ENCODE data around the gene FXYD1.

The FXYD1 gene

DNA sequence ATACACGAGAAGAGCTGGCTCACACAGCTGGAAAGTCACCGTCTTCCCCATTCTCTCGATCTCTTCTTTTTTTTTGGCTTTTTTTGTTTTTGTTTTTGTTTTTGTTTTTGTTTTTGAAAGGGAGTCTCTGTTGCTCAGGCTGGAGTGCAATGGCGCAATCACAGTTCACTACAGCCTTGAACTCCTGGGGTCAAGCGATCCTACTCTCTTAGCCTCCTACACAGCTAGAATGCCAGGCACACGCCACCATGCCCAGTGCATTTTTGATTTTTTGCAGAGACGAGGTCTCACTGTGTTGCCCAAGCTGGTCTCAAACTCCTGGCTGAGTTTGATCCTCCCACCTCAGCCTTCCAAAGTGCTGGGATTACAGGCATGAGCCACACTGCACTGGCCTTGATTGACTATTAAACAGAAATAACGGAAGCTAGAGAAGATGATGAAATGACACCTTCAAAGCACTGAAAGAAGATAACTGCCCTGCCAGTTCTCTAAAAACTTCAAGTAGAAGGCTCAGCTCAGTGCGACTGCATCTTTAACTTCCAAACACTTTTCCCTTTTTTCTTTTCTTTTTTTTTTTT, 19.0 kb upstream of the FXYD1 start:
- DNase-seq (ENCODE audit: low read depth) = no peak
- Histone ChIP-seq H3K4me3 (ENCODE audit: low read length) (no peak overlapping the region), H3K27me3 (replicated peaks; ENCODE audit: control insufficient read depth, insufficient read depth, low read length) (peaks cover 7% of the 10 kb centered on the region), H3K36me3 (ENCODE audit: control insufficient read depth, insufficient read depth, low read length, severe bottlenecking) (no peaks in the 10 kb centered on the region), H3K9me3 (ENCODE audit: control insufficient read depth, low read length) (no peaks in the 10 kb centered on the region), H3K9ac (ENCODE audit: low read length) (peak overlapping the region; percentile 83), H3K4me1 (ENCODE audit: control insufficient read depth, insufficient read depth, low read length) (peaks cover 67% of the 10 kb centered on the region)

DNA sequence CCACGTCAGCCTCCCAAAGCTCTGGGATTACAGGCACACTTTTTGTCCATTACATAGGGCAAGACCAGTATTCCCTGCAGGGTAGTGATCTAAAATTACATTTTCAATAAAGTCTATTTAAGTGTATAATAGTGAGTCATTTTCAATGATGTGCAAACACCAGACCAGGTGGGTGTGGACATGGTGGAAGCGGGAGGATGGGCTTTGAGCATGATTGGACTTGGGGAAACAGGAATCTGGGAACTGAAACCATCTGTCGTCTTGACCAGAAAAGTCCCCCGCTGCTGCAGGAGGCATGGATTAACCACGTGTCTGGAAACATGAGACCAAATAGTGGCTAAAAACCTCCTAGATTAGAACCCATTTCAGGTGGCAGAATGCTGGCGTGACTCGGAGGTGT, 18.1 kb upstream of the FXYD1 start:
- Histone ChIP-seq H3K9me3 (ENCODE audit: control insufficient read depth, low read length) (no peaks in the 10 kb centered on the region), H3K4me1 (ENCODE audit: control insufficient read depth, insufficient read depth, low read length) (peaks cover 67% of the 10 kb centered on the region), H3K9ac (ENCODE audit: low read length) (peak overlapping the region; percentile 83), H3K36me3 (ENCODE audit: control insufficient read depth, insufficient read depth, low read length, severe bottlenecking) (no peaks in the 10 kb centered on the region), H3K4me3 (ENCODE audit: low read length) (no peak overlapping the region), H3K27me3 (replicated peaks; ENCODE audit: control insufficient read depth, insufficient read depth, low read length) (peaks cover 3% of the 10 kb centered on the region)
- DNase-seq (ENCODE audit: low read depth) = peak; percentile 34

DNA sequence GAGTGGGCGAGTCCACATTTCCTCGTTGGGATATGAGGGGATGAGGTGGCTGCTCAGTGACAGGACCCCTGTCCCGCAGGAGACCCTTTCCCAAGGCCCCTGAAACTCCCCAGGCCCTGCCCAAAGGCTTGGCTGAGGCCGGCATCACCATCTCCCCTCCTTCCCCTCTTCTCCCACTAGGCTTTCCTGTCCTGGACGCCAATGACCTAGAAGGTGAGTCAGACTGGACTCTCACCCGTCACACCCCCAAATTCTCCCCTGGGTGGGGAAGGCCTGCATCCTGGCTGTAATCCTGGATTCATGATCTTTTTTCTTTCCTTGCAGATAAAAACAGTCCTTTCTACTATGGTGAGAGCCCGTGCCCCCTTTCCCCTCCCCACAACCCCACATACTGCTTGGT, 17.7 kb upstream of the FXYD1 start:
- Histone ChIP-seq H3K27me3 (replicated peaks; ENCODE audit: control insufficient read depth, insufficient read depth, low read length) (no peaks in the 10 kb centered on the region), H3K9me3 (ENCODE audit: control insufficient read depth, low read length) (no peaks in the 10 kb centered on the region), H3K9ac (ENCODE audit: low read length) (peak overlapping the region; percentile 83), H3K4me1 (ENCODE audit: control insufficient read depth, insufficient read depth, low read length) (peaks cover 71% of the 10 kb centered on the region), H3K36me3 (ENCODE audit: control insufficient read depth, insufficient read depth, low read length, severe bottlenecking) (no peaks in the 10 kb centered on the region), H3K4me3 (ENCODE audit: low read length) (no peak overlapping the region)
- no peak for DNase-seq (ENCODE audit: low read depth)

DNA sequence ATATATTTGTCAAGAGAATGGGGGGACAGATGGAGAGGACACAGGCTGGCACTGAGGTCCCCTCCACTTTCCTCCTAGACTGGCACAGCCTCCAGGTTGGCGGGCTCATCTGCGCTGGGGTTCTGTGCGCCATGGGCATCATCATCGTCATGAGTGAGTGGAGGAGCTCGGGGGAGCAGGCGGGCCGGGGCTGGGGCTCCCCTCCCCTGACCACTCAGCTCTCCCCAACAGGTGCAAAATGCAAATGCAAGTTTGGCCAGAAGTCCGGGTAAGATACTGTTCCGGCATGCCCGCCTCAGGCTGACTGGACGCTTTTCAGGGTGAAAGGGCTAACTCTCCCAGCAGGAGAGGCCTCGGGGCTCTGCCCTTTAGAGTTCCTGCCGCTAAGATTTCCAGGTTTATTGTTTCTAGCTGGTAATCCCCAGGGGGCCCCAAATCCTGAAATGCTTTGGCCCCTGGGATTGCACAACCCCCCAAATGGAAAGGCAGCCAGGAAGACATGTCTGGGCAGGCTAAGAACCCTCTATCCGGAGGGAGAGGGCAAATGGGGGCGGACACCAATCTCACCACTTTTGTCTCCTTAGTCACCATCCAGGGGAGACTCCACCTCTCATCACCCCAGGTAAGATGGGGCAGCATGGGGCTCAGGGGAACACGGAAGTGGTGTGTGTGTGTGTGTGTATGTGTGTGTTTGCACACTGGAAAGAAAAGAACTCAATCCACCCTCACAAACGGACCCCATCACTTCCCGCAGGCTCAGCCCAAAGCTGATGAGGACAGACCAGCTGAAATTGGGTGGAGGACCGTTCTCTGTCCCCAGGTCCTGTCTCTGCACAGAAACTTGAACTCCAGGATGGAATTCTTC, 15.7 kb upstream of the FXYD1 start:
- Histone ChIP-seq H3K4me1 (ENCODE audit: control insufficient read depth, insufficient read depth, low read length) (peaks cover 81% of the 10 kb centered on the region), H3K36me3 (ENCODE audit: control insufficient read depth, insufficient read depth, low read length, severe bottlenecking) (no peaks in the 10 kb centered on the region), H3K4me3 (ENCODE audit: low read length) (peak overlapping the region; percentile 91), H3K9ac (ENCODE audit: low read length) (peak overlapping the region; percentile 98), H3K27me3 (replicated peaks; ENCODE audit: control insufficient read depth, insufficient read depth, low read length) (no peaks in the 10 kb centered on the region), H3K9me3 (ENCODE audit: control insufficient read depth, low read length) (no peaks in the 10 kb centered on the region)
- DNase-seq (ENCODE audit: low read depth) = no peak

DNA sequence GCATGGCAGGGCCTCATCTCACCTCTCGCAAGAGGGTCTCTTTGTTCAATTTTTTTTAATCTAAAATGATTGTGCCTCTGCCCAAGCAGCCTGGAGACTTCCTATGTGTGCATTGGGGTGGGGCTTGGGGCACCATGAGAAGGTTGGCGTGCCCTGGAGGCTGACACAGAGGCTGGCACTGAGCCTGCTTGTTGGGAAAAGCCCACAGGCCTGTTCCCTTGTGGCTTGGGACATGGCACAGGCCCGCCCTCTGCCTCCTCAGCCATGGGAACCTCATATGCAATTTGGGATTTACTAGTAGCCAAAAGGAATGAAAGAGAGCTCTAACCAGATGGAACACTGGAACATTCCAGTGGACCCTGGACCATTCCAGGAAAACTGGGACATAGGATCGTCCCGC, 15.1 kb upstream of the FXYD1 start:
- H3K4me3 ChIP-seq (ENCODE audit: low read length) = peak overlapping the region; percentile 91
- no peaks in the 10 kb centered on the region for H3K36me3 ChIP-seq (ENCODE audit: control insufficient read depth, insufficient read depth, low read length, severe bottlenecking)
- H3K9ac ChIP-seq (ENCODE audit: low read length) = peak overlapping the region; percentile 98
- H3K4me1 ChIP-seq (ENCODE audit: control insufficient read depth, insufficient read depth, low read length) = peaks cover 77% of the 10 kb centered on the region
- no peaks in the 10 kb centered on the region for H3K9me3 ChIP-seq (ENCODE audit: control insufficient read depth, low read length)
- H3K27me3 ChIP-seq (replicated peaks; ENCODE audit: control insufficient read depth, insufficient read depth, low read length) = no peaks in the 10 kb centered on the region
- DNase-seq (ENCODE audit: low read depth) = peak; percentile 17

DNA sequence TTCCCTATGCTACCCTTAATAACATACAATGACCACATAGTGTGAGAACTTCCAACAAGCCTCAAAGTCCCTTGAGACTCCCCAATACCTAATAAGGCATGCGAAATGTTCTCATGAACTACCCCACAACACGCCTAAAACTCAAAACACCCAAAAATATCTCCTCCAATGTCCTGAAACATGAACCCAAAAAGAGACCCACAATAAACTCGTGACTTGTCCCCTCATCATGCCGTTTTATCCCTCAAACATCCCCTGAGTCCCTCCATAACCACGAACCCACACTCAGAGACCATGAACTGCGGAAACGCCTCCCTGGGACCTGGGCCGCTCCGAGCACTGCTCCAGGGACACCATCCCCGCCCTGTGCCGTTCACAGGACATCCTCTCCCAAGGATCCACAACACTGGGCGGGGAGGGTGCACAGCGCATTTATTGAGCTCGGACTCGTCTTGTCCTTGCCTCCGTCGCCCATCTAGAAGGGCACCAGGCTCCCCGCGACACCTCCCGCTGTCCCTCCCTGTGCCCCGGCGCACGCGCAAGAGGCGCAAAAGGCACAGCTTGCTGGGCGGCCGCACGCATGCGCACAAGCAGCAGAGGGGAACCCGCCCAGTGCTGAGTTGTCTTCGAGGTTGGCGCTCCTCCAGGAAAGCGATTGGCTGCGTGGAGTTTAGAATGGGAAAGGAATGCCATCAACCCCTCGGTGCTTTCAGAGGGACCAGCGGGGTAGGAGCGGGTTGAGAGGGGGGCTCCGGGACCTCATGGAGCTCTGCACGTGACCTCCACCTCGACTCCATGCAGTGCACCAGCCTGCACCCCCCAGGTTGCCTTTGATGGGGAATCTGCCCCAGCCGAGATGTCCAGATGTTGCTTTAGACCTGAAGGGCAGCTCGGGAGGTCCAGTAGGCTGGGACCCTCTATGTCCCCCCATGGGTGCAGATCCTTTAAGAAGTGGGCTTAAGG, 14.2 kb upstream of the FXYD1 start:
- Histone ChIP-seq H3K4me3 (ENCODE audit: low read length) (peak overlapping the region; percentile 91), H3K4me1 (ENCODE audit: control insufficient read depth, insufficient read depth, low read length) (peaks cover 71% of the 10 kb centered on the region), H3K27me3 (replicated peaks; ENCODE audit: control insufficient read depth, insufficient read depth, low read length) (no peaks in the 10 kb centered on the region), H3K9ac (ENCODE audit: low read length) (peak overlapping the region; percentile 98), H3K36me3 (ENCODE audit: control insufficient read depth, insufficient read depth, low read length, severe bottlenecking) (no peaks in the 10 kb centered on the region), H3K9me3 (ENCODE audit: control insufficient read depth, low read length) (no peaks in the 10 kb centered on the region)
- peak; percentile 97 for DNase-seq (ENCODE audit: low read depth)

DNA sequence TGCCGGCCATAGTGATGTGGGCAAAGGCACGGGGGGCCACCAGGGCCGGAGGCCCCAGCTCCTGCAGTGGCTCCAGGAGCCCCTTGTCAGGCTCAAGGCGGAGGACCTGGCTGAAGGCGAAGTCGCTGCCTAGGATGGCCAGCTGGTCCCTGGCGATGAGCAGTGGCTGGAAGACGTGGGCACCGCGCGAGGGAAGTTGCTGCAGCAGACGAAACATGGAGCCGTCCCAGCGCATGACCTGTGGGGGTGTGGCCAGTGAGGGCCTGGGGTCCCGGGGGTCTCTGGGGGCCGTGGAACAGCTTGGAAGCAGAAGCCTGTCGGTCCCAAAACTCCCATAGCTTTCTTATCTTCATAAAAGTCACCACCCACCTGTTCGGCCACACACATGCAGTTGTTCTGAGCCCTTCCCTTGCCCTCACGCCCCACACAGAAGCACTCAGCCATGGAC, 13.3 kb upstream of the FXYD1 start:
- H3K4me3 ChIP-seq (ENCODE audit: low read length) = no peak overlapping the region
- no peaks in the 10 kb centered on the region for H3K27me3 ChIP-seq (replicated peaks; ENCODE audit: control insufficient read depth, insufficient read depth, low read length)
- no peaks in the 10 kb centered on the region for H3K9me3 ChIP-seq (ENCODE audit: control insufficient read depth, low read length)
- DNase-seq (ENCODE audit: low read depth) = no peak
- H3K36me3 ChIP-seq (ENCODE audit: control insufficient read depth, insufficient read depth, low read length, severe bottlenecking) = no peaks in the 10 kb centered on the region
- peak overlapping the region; percentile 98 for H3K9ac ChIP-seq (ENCODE audit: low read length)
- H3K4me1 ChIP-seq (ENCODE audit: control insufficient read depth, insufficient read depth, low read length) = peaks cover 62% of the 10 kb centered on the region

DNA sequence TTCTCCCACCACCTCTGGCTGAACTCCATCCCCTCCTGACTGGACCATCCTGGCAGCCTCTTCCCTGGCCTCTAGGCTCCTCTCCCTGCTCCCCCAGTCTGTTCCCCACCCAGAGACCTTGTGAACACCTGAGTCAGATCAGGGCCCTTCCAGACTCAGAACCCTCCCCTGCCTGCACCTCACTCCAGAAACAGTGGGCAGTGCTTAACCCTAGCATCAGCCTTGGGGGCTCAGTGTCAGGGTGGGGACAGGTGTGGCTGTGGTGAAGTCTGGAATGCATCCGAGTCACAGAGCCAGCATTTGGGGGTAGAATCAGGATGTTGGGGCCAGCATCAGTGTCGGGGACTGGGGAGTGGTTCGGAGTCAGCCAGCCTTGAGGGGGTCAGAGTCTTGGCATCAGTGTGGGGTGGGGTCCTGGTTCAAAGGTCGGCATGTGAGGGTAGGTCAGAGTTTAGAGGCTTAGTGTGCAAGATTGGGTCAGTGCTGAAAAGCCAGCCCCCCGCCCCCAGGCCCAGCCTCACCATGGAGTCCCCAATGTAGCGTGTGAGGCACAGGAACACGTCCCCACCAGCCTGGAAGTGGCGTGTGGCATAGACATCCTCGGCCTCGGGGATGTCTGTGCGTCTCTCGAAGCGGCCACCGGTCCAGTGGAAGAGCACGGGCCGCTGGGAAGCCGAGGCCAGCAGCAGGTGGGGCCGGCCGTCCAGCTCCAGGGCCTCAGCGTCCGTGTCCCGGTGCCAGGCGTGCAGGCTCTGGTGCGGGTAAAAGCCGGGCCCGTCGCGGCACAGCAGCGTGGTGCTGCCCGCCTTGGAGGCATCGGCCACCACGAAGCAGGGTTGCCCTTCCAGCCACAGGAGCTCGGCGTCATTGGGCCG, 12.6 kb upstream of the FXYD1 start:
- peak overlapping the region; percentile 70 for H3K9ac ChIP-seq (ENCODE audit: low read length)
- H3K4me1 ChIP-seq (ENCODE audit: control insufficient read depth, insufficient read depth, low read length) = peaks cover 59% of the 10 kb centered on the region
- H3K27me3 ChIP-seq (replicated peaks; ENCODE audit: control insufficient read depth, insufficient read depth, low read length) = no peaks in the 10 kb centered on the region
- no peaks in the 10 kb centered on the region for H3K9me3 ChIP-seq (ENCODE audit: control insufficient read depth, low read length)
- no peaks in the 10 kb centered on the region for H3K36me3 ChIP-seq (ENCODE audit: control insufficient read depth, insufficient read depth, low read length, severe bottlenecking)
- DNase-seq (ENCODE audit: low read depth) = no peak
- no peak overlapping the region for H3K4me3 ChIP-seq (ENCODE audit: low read length)

DNA sequence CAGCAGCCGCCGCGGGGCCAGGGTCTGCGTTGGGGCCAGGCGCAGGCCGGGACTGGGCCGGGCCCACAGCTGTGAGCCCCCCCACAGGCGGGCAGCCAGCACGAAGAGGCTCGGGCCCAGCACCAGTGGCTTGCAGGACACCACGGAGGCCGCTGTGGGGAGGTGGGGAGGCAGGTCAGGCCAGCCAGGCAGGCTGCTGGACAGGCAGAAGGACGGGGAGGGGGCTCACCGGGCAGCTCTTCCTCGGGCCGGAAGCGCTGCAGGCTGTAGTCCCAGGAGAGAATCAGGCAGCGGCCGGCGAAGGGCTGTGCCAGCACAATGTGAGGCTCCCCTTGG, 12.0 kb upstream of the FXYD1 start:
- no peak for DNase-seq (ENCODE audit: low read depth)
- H3K9me3 ChIP-seq (ENCODE audit: control insufficient read depth, low read length) = no peaks in the 10 kb centered on the region
- H3K36me3 ChIP-seq (ENCODE audit: control insufficient read depth, insufficient read depth, low read length, severe bottlenecking) = no peaks in the 10 kb centered on the region
- no peaks in the 10 kb centered on the region for H3K27me3 ChIP-seq (replicated peaks; ENCODE audit: control insufficient read depth, insufficient read depth, low read length)
- peak overlapping the region; percentile 70 for H3K9ac ChIP-seq (ENCODE audit: low read length)
- H3K4me3 ChIP-seq (ENCODE audit: low read length) = no peak overlapping the region
- peaks cover 53% of the 10 kb centered on the region for H3K4me1 ChIP-seq (ENCODE audit: control insufficient read depth, insufficient read depth, low read length)

DNA sequence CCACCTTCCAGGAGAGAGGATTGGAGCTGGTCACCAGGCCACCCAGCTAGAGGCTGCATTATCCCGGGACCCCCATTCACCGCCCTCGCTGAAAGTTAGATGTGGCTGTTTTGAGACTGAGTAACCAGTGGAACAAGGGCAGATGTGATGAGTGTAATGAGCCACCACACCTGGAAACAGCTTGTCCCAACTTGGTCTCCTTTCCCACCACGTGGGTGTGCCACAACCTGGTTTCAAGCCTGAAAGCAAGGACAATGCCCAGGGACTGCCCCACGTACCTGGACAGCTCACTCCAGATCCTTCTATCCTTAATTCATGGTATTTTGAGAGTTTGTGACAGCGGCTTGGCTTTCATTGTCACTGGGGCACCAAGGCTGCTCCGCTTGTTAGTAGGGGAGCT, 10.8 kb upstream of the FXYD1 start:
- Histone ChIP-seq H3K9ac (ENCODE audit: low read length) (no peak overlapping the region), H3K4me1 (ENCODE audit: control insufficient read depth, insufficient read depth, low read length) (peaks cover 43% of the 10 kb centered on the region), H3K9me3 (ENCODE audit: control insufficient read depth, low read length) (no peaks in the 10 kb centered on the region), H3K4me3 (ENCODE audit: low read length) (no peak overlapping the region), H3K27me3 (replicated peaks; ENCODE audit: control insufficient read depth, insufficient read depth, low read length) (no peaks in the 10 kb centered on the region), H3K36me3 (ENCODE audit: control insufficient read depth, insufficient read depth, low read length, severe bottlenecking) (no peaks in the 10 kb centered on the region)
- DNase-seq (ENCODE audit: low read depth) = no peak
